GM21515 (cell line): ENCODE measurements around the gene APLP2.

Source experiments
- ATAC-seq: cut with Tn5 transposase; IDR thresholded peaks from one replicate; pipeline ENCODE4 v1.9.1; 2021; ENCODE audit not compliant: unreplicated experiment

APLP2 gene

GRCh38 chr11:130115218-130115617 is 45.5 kb downstream of the APLP2 start:
- no peak for ATAC-seq

- ATAC-seq, result peak; percentile 89
Observed at GRCh38 chr11:130118165-130118564, 48.5 kb downstream of the APLP2 start.

GRCh38 chr11:130118636-130119387 is 49.1 kb downstream of the APLP2 start:
- peak; percentile 46 for ATAC-seq

- no peak for ATAC-seq
Observed at GRCh38 chr11:130120045-130120444, 50.4 kb downstream of the APLP2 start.

GRCh38 chr11:130121445-130121978 is 51.8 kb downstream of the APLP2 start:
- ATAC-seq, result no peak

GRCh38 chr11:130122141-130122575 is 52.5 kb downstream of the APLP2 start:
- no peak for ATAC-seq

- ATAC-seq, result no peak
Observed at GRCh38 chr11:130123414-130124040, 53.8 kb downstream of the APLP2 start.

GRCh38 chr11:130124096-130124495 is 54.4 kb downstream of the APLP2 start:
- ATAC-seq, result no peak

GRCh38 chr11:130125638-130126037 is 55.9 kb downstream of the APLP2 start:
- ATAC-seq, result no peak

GRCh38 chr11:130126516-130126915 is 56.8 kb downstream of the APLP2 start:
- ATAC-seq, result no peak

- ATAC-seq, result no peak
Observed at GRCh38 chr11:130127509-130127908, 57.8 kb downstream of the APLP2 start.

GRCh38 chr11:130128626-130129025 is 58.9 kb downstream of the APLP2 start:
- ATAC-seq, result no peak

GRCh38 chr11:130129922-130130321 is 60.2 kb downstream of the APLP2 start:
- ATAC-seq, result no peak

GRCh38 chr11:130131961-130132850 is 62.5 kb downstream of the APLP2 start:
- ATAC-seq, result peak; percentile 75

GRCh38 chr11:130133716-130134115 is 64.0 kb downstream of the APLP2 start:
- ATAC-seq, result no peak

GRCh38 chr11:130136107-130136506 is 66.4 kb downstream of the APLP2 start:
- ATAC-seq, result no peak

GRCh38 chr11:130137999-130138398 is 68.3 kb downstream of the APLP2 start:
- no peak for ATAC-seq

- ATAC-seq, result no peak
Observed at GRCh38 chr11:130139401-130139800, 69.7 kb downstream of the APLP2 start.

- no peak for ATAC-seq
Observed at GRCh38 chr11:130141561-130142341, 72.1 kb downstream of the APLP2 start.

GRCh38 chr11:130144141-130144540 is 74.4 kb downstream of the APLP2 start:
- no peak for ATAC-seq
